ENCODE data around the gene PCDHGA10. TPM values are rescaled to one million over a fixed set of nuclear protein-coding genes. Genes with fewer than 3 reads are reported as not detected.

The PCDHGA10 gene
- total and polyA plus RNA-seq, 2 of the 8 experiments (the other 6 are each of a cell fraction or from before 2014, with no cell fraction given), result 2.2 to 6.4 TPM

- H3K4me2 ChIP-seq (ENCODE audit: insufficient read depth in 1 of 2, low read depth in 2 of 2, low read length in 2 of 2), result no peak overlapping the region
- no peak overlapping the region for H4K5ac ChIP-seq (ENCODE audit: insufficient read length, low read depth, low read length)
- FAIRE-seq (no peak), DNase-seq (ENCODE audit: low read depth in 1 of 2, low spot score in 2 of 2) (no peak)
- POLR2A ChIA-PET (ENCODE audit: partially characterized antibody), result no interaction called here
- no peak overlapping the region for H3K56ac ChIP-seq (replicated peaks; ENCODE audit: insufficient read length, low read depth, low read length)
- H3K23me2 ChIP-seq (ENCODE audit: low read depth, low read length), result no peaks in the 10 kb centered on the region
- WGBS, 2 experiments (ENCODE audit: extremely low coverage in 1 of 2, insufficient coverage in 1 of 2, insufficient read length in 1 of 2, insufficient replicate concordance in 2 of 2, low coverage in 1 of 2, low lambda C conversion rate in 2 of 2, missing lambda C conversion rate in 1 of 2), result 93% methylated on average over 21 of the region's 21 CpGs; no CpG with 5 or more reads in 1 of the 2 experiments
- no peaks in the 10 kb centered on the region; a peak in 1 of 7 replicates for H3K27me3 ChIP-seq (replicated peaks in 1 of 4; ENCODE audit: control insufficient read depth in 3 of 4, extremely low read depth in 1 of 4, insufficient read depth in 3 of 4, low read length in 3 of 4)
- H3K27ac ChIP-seq (ENCODE audit: low read depth, low read length), result no peak overlapping the region
- no peak overlapping the region for H2BK120ac ChIP-seq (replicated peaks; ENCODE audit: low read depth, low read length)
- no peak overlapping the region; the same call in 1 of the 2 replicates for H4K8ac ChIP-seq (ENCODE audit: extremely low read depth, insufficient read depth, low read length)
- H3K23ac ChIP-seq (ENCODE audit: insufficient read length), result no peak overlapping the region
- H3K4me3 ChIP-seq (ENCODE audit: extremely low read depth in 1 of 4, insufficient read depth in 2 of 4, low read depth in 3 of 4, low read length in 4 of 4), result no peak overlapping the region
- no peaks in the 10 kb centered on the region for H4K20me1 ChIP-seq (replicated peaks in 1 of 2; ENCODE audit: control insufficient read depth in 1 of 2, insufficient read depth in 2 of 2, low read length in 2 of 2)
- no peak overlapping the region for H3K9ac ChIP-seq (replicated peaks in 1 of 4; ENCODE audit: extremely low read depth in 1 of 4, low read depth in 3 of 4, low read length in 3 of 4)
- CTCF ChIA-PET (ENCODE audit: partially characterized antibody), result interaction anchor here (0.8 to 8.7 kb wide), 6 partner anchors 10 to 131 kb away, joined by 3 to 68 read pairs (median 6); partner anchors contain the start of genes PCDHGA11, PCDHGA9, PCDHGB6 and PCDHGB7
- no peak overlapping the region for H3K14ac ChIP-seq (ENCODE audit: insufficient read length)
- H2BK5ac ChIP-seq (ENCODE audit: low read depth, low read length), result no peak overlapping the region
- peaks cover 3 to 29% (median 14%) of the 10 kb centered on the region in 4 experiments; a peak in 7 of 8 replicates for H3K36me3 ChIP-seq (ENCODE audit: control insufficient read depth in 2 of 4, insufficient read depth in 4 of 4, low read length in 3 of 4)
- no peak overlapping the region for H2BK15ac ChIP-seq (ENCODE audit: low read length)
- no peaks in the 10 kb centered on the region for H3K79me2 ChIP-seq (ENCODE audit: control insufficient read depth in 1 of 2, insufficient read depth in 2 of 2, low read length in 2 of 2)
- no peak overlapping the region for H3K18ac ChIP-seq (ENCODE audit: extremely low read depth, low read length)
- peaks cover 56 to 63% of the 10 kb centered on the region in 2 experiments for H3K9me3 ChIP-seq (ENCODE audit: insufficient read depth in 2 of 2, low read depth in 1 of 2, low read length in 1 of 2)
- H3K4me1 ChIP-seq (replicated peaks in 1 of 4; ENCODE audit: control insufficient read depth in 3 of 4, insufficient read depth in 4 of 4, low read length in 3 of 4), result no peaks in the 10 kb centered on the region
- no peak overlapping the region for H2BK12ac ChIP-seq (ENCODE audit: low read depth, low read length)
- no peak overlapping the region for H2AK5ac ChIP-seq (ENCODE audit: low read depth, low read length)
- H2BK20ac ChIP-seq (ENCODE audit: low read length), result no peak overlapping the region
- no peak overlapping the region for H2AFZ ChIP-seq (ENCODE audit: low read length)
- no peak overlapping the region for H3K4ac ChIP-seq (replicated peaks; ENCODE audit: insufficient read length, low read depth, low read length)
- H3K79me1 ChIP-seq (ENCODE audit: low read depth, low read length), result no peaks in the 10 kb centered on the region
- no peak overlapping the region for H4K91ac ChIP-seq (replicated peaks; ENCODE audit: insufficient read length, low read length)
- TF ChIP-seq EP300 (IDR thresholded peaks at IDR 0.05; ENCODE audit: borderline replicate concordance in 1 of 2, low read depth in 2 of 2, low read length in 2 of 2), result no peak
- TF ChIP-seq YY1 (IDR thresholded peaks at IDR 0.05; ENCODE audit: low read depth, low read length), result no peak
- no peak for TF ChIP-seq TEAD4 (IDR thresholded peaks at IDR 0.05; ENCODE audit: low read depth, low read length)
- TF ChIP-seq CTBP2 (IDR thresholded peaks at IDR 0.05; ENCODE audit: borderline replicate concordance, insufficient read depth, insufficient read length, low read length), result no peak
- no peak for TF ChIP-seq RFX5 (IDR thresholded peaks at IDR 0.05; ENCODE audit: borderline replicate concordance, low read depth, low read length)
These were observed 19.5 kb upstream of the PCDHGA10 start for GRCh38 chr5:141393267-141393666.
